ENCODE measurements around the gene CEBPG.

DNA sequence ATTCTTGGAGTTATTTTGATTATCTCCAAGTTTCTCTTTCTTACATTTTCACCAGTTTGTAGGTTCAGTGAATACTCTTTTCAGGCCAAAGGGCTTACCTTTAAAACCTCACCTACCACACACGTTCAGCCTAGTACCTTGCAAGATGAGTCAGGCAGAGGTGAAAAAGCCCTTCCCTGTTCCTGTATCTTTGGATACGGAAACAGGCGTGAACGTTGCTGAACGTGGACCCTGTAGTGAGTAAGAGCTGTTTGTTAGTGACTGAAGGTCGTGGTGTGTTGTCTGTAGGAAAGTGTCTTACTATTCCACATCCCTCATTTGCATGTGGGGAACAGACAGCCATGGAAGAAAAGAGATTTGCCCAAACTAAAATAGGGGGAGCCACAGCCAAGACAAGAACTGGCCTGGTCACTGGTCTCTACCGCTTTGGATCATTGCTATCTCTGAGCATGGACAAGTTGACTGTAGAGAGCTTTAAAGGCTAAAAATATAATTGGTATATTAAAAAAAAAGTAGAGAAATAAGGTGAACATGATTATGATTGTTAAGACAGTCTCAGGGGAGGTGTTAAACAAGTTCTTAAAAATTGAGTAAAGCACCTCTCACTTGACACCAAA, 3.5 kb downstream of the CEBPG start:
- TF ChIP-seq ZC3H10 (CRISPR knock-in tag; IDR thresholded peaks at IDR 0.05): no peak
- TF ChIP-seq BACH2 (CRISPR knock-in tag; IDR thresholded peaks at IDR 0.05; ENCODE audit: borderline replicate concordance): no peak
- no peak for TF ChIP-seq ZFP30 (CRISPR knock-in tag; IDR thresholded peaks at IDR 0.05)
- no peak for TF ChIP-seq GLIS3 (CRISPR knock-in tag; IDR thresholded peaks at IDR 0.05)
- TF ChIP-seq, protein P1, sequence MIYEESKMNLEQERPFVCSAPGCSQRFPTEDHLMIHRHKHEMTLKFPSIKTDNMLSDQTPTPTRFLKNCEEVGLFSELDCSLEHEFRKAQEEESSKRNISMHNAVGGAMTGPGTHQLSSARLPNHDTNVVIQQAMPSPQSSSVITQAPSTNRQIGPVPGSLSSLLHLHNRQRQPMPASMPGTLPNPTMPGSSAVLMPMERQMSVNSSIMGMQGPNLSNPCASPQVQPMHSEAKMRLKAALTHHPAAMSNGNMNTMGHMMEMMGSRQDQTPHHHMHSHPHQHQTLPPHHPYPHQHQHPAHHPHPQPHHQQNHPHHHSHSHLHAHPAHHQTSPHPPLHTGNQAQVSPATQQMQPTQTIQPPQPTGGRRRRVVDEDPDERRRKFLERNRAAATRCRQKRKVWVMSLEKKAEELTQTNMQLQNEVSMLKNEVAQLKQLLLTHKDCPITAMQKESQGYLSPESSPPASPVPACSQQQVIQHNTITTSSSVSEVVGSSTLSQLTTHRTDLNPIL (CRISPR knock-in tag; IDR thresholded peaks at IDR 0.05; ENCODE audit: low read depth): no peak
- TF ChIP-seq, protein P2, sequence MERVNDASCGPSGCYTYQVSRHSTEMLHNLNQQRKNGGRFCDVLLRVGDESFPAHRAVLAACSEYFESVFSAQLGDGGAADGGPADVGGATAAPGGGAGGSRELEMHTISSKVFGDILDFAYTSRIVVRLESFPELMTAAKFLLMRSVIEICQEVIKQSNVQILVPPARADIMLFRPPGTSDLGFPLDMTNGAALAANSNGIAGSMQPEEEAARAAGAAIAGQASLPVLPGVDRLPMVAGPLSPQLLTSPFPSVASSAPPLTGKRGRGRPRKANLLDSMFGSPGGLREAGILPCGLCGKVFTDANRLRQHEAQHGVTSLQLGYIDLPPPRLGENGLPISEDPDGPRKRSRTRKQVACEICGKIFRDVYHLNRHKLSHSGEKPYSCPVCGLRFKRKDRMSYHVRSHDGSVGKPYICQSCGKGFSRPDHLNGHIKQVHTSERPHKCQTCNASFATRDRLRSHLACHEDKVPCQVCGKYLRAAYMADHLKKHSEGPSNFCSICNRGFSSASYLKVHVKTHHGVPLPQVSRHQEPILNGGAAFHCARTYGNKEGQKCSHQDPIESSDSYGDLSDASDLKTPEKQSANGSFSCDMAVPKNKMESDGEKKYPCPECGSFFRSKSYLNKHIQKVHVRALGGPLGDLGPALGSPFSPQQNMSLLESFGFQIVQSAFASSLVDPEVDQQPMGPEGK (CRISPR knock-in tag; IDR thresholded peaks at IDR 0.05; ENCODE audit: borderline replicate concordance): no peak

Measured in SK-N-SH treated with all-trans-retinoic acid at 6 μM for 48 hours (cell line).